Measurements from ENCODE around the gene SLC27A6.
"Not testable (repeated sequence)": the region's sequence is repeated elsewhere in the genome, so short reads cannot be mapped to it uniquely, and the experiment has no call there.

SLC27A6 gene

GRCh38 chr5:129003232-129003631, 37.9 kb downstream of the SLC27A6 start:
- DNase-seq = no peak

GRCh38 chr5:129014185-129014584, 48.9 kb downstream of the SLC27A6 start:
- no peak for DNase-seq

GRCh38 chr5:129018837-129019236, 53.5 kb downstream of the SLC27A6 start:
- no peak for DNase-seq

- no peak for DNase-seq
Measured at GRCh38 chr5:129019401-129019908, 54.2 kb downstream of the SLC27A6 start.

- no peak for DNase-seq
Measured at GRCh38 chr5:129020683-129021082, 55.4 kb downstream of the SLC27A6 start.

GRCh38 chr5:129021744-129022143, 56.5 kb downstream of the SLC27A6 start:
- no peak for DNase-seq

GRCh38 chr5:129022599-129022998, 57.3 kb downstream of the SLC27A6 start:
- no peak for DNase-seq

GRCh38 chr5:129027260-129027659, 62.0 kb downstream of the SLC27A6 start:
- no peak for DNase-seq

- DNase-seq = no peak
Measured at GRCh38 chr5:129031886-129032683, 66.8 kb downstream of the SLC27A6 start.

GRCh38 chr5:129036257-129036656, 71.0 kb downstream of the SLC27A6 start:
- DNase-seq = not testable (repeated sequence)

- no peak for DNase-seq
Measured at GRCh38 chr5:129041196-129041881, 76.1 kb downstream of the SLC27A6 start.

GRCh38 chr5:129042306-129042705, 77.0 kb downstream of the SLC27A6 start:
- DNase-seq = no peak

- DNase-seq = no peak
Measured at GRCh38 chr5:129043894-129044293, 78.6 kb downstream of the SLC27A6 start.

GRCh38 chr5:129046151-129046550, 80.9 kb downstream of the SLC27A6 start:
- DNase-seq = no peak

GRCh38 chr5:129048509-129048908, 83.2 kb downstream of the SLC27A6 start:
- no peak for DNase-seq

- DNase-seq = no peak
Measured at GRCh38 chr5:129049126-129049799, 84.0 kb downstream of the SLC27A6 start.

GRCh38 chr5:129051283-129051682, 86.0 kb downstream of the SLC27A6 start:
- no peak for DNase-seq

- no peak for DNase-seq
Measured at GRCh38 chr5:129053438-129053837, 88.2 kb downstream of the SLC27A6 start.

- DNase-seq = no peak
Measured at GRCh38 chr5:129057329-129057728, 92.0 kb downstream of the SLC27A6 start.

GRCh38 chr5:129061849-129062248, 96.6 kb downstream of the SLC27A6 start:
- DNase-seq = no peak

- no peak for DNase-seq
Measured at GRCh38 chr5:129063483-129064113, 98.3 kb downstream of the SLC27A6 start.

GRCh38 chr5:129065721-129066120, 100.4 kb downstream of the SLC27A6 start:
- DNase-seq = no peak

GRCh38 chr5:129067745-129068144, 102.5 kb downstream of the SLC27A6 start:
- DNase-seq = no peak

Measured in activated CD4-positive, CD25-positive, alpha-beta regulatory T cell (primary cell).